GM10248 (cell line): ENCODE measurements around the gene C12orf42.

Experiments used
- CTCF ChIA-PET: fragments of 300-600 bp; sonication (Branson Sonifier 250); formaldehyde crosslinking; extraction: SDS; loops from one replicate; lab custom pipeline; 2021; ENCODE audit warnings: antibody characterized with exemption; lab: Yijun Ruan, JAX
- POLR2A ChIA-PET: fragments of 350-650 bp; sonication (Branson Sonifier 250); formaldehyde crosslinking; extraction: SDS; loops from one replicate; lab custom pipeline; 2020; ENCODE audit warnings: antibody characterized with exemption; lab: Yijun Ruan, JAX
- DNase-seq: peaks from one replicate; pipeline ENCODE4 v3.0.0; 2012; ENCODE audit errors: extremely low spot score
- TF ChIP-seq, protein P1 (sequence below): IDR thresholded peaks from 2 replicates; pipeline ENCODE4 v1.5.1; 2012; ENCODE audit warnings: mild to moderate bottlenecking, low read depth; ENCODE audit errors: extremely low read depth, missing control alignments, control extremely low read depth

Gene C12orf42

DNA sequence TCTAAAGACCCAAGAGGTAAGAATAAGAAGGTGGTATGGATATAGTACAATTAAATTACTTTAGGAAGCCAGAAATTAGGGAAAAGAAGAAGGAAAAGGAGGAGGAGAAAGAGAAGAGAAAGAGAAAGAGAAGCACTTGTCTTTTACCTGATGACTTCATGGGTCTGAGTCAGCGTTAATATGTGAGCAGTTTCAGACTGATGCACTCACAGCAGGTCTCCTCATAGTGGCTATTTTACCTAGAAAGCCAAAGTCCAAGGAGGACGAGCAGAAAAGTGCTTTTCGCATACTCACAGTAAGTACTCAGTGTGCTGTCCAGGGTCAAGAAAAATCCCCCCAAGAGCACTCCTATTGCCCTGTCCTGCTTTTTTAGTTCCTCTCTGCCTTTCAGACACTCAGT is 222.1 kb downstream of the C12orf42 start:
- TF ChIP-seq, protein P1, sequence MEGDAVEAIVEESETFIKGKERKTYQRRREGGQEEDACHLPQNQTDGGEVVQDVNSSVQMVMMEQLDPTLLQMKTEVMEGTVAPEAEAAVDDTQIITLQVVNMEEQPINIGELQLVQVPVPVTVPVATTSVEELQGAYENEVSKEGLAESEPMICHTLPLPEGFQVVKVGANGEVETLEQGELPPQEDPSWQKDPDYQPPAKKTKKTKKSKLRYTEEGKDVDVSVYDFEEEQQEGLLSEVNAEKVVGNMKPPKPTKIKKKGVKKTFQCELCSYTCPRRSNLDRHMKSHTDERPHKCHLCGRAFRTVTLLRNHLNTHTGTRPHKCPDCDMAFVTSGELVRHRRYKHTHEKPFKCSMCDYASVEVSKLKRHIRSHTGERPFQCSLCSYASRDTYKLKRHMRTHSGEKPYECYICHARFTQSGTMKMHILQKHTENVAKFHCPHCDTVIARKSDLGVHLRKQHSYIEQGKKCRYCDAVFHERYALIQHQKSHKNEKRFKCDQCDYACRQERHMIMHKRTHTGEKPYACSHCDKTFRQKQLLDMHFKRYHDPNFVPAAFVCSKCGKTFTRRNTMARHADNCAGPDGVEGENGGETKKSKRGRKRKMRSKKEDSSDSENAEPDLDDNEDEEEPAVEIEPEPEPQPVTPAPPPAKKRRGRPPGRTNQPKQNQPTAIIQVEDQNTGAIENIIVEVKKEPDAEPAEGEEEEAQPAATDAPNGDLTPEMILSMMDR = no peak
- ChIA-PET POLR2A (no interaction called here), CTCF (interaction anchor here (1.3 to 1.4 kb wide), 2 partner anchors 18 to 231 kb away, joined by 3 to 4 read pairs; no protein-coding TSS in a partner anchor)
- DNase-seq = no peak

DNA sequence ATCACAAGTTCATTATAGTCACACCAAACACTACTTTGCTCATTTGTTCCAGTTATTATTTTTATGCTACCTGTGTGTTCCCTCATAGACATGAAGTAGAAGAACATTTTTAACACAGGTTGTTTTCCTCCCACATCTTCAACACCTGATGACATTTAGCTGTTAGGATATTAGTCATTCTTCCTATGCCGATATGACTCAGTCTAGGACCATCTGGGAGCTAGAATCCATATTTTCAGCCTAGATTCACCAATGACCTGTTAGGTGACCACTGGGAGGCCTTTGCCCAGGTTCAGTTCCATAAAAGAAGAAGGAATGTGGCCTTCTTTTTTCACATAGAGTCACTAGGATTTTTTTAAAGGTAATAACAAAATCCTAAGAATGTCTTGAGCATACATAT is 222.8 kb downstream of the C12orf42 start:
- TF ChIP-seq, protein P1 = no peak
- no peak for DNase-seq
- ChIA-PET POLR2A (no interaction called here), CTCF (interaction anchor here (1.0 to 1.2 kb wide), 2 partner anchors 223 to 231 kb away, joined by 3 read pairs; partner anchors contain the start of gene C12orf42)

DNA sequence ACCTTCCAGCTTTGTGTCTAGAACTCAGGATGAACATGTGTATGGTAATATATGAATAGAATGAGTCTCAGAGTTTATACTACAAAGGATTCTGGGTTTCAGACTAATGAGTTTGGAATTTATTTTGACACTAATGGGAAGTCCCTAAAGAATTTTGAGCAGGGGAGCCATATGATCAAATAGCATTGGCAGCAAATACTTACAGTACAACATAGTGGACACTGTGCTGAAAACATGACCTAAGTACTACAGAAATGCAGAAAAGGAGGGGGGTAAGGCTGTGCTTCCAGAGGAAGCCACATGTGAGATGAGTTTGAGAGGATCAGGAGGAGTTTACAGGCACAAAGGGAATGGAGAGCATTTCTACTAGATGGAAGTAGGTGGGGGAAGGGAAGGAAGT is 225.8 kb downstream of the C12orf42 start:
- TF ChIP-seq, protein P1 = no peak
- ChIA-PET CTCF (no interaction called here), POLR2A (no interaction called here)
- no peak for DNase-seq

DNA sequence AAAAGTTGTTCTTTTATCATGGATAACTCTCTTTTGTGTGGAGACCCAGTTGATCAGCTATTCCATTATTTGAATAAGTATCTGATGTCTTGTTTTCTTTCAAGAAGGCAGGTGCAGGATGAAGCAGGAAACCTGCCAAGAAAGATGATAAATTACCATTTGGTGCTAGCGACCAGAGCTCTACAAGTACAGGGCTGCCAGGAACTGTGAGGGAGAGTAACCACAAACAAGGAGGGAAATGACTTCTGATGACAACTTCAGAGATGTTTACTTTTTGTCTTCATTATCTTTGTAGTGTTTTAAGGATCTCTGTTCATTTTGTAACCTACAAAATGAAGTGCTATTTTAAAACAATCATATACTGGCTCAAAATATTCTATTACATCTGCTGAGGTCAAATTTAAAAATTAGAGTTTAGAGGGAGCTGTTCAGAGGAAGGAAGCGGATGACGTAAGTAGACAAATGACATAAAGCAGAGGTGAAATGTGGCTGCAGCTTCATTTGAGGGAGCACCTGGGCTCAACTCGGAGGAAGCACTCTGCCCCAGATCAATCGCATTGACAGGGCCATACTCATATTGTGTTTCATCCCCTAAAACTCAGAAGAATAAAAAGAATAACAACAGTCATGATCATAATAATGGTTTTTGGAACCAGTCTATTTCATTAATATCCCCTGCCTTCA is 226.8 kb downstream of the C12orf42 start:
- ChIA-PET CTCF (interaction anchor here (1.2 to 1.5 kb wide), 2 partner anchors 9 to 88 kb away, joined by 3 read pairs; no protein-coding TSS in a partner anchor), POLR2A (no interaction called here)

DNA sequence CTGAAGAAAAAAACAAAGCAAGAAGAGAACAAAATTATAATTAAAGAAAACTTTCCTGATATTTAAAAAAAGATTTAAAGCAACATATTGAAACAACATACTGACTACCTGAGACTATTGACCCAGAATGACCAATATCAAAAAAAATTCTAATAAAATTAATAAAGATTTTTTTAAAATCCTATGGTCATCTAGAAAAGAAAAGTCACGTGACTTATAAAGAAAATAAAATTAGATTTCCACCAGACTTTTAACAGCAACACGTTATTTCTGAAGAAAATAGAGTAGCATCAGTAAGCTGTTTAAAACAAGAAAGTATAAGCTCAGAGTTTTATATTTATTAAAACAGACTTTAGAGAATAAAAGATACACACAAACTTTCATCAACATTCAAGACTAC is 238.0 kb downstream of the C12orf42 start:
- TF ChIP-seq, protein P1 = no peak
- ChIA-PET CTCF (interaction anchor here (1.2 to 1.5 kb wide), 2 partner anchors 11 to 13 kb away, joined by 3 read pairs; no protein-coding TSS in a partner anchor), POLR2A (no interaction called here)
- no peak for DNase-seq

More for the DNA sequence above, 226.8 kb downstream of the C12orf42 start:
- TF ChIP-seq, protein P1 = no peak
- DNase-seq = no peak
